HG02610 (cell line): ENCODE results near the gene GATA3.

Experiments
- ATAC-seq: cut with Tn5 transposase; IDR thresholded peaks from one replicate; pipeline ENCODE4 v1.9.1; 2021; ENCODE audit warnings: mild to moderate bottlenecking, moderate library complexity; ENCODE audit not compliant: unreplicated experiment

Gene GATA3

GRCh38 chr10:8063128-8063908 lies 8.8 kb downstream of the GATA3 start:
- ATAC-seq, result no peak

DNA sequence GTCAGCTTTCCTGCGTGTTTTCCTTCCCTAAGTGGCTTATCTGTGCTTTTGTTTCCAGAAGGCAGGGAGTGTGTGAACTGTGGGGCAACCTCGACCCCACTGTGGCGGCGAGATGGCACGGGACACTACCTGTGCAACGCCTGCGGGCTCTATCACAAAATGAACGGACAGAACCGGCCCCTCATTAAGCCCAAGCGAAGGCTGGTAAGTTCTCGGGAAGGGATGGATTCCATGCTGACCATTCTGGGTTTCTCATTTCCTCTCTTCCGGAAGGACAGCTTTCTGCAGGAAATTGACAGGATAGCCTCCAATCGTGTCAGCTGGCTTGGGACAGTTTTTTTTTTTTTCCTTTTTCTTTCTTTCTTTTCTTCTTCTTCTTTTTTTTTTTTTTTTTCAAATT lies 9.4 kb downstream of the GATA3 start:
- no peak for ATAC-seq

DNA sequence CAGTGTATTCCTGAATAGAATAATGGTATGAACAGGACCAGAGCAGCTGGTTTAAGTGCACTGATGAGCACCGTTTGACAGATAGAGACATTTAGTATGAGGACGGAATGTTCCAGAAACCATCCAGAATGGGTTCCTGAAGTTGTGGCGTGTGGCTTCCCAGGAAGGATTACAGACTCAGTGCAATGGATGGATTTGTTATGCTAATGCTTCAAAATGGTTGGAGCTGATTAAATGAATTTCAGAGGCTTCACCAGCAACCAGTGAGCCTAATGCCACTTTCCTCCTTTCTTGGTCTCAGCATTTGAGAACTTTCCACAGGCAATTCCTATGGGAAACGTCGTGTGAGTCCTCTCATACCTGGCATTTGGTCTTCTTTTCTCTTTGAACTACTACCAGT lies 9.9 kb downstream of the GATA3 start:
- no peak for ATAC-seq

DNA sequence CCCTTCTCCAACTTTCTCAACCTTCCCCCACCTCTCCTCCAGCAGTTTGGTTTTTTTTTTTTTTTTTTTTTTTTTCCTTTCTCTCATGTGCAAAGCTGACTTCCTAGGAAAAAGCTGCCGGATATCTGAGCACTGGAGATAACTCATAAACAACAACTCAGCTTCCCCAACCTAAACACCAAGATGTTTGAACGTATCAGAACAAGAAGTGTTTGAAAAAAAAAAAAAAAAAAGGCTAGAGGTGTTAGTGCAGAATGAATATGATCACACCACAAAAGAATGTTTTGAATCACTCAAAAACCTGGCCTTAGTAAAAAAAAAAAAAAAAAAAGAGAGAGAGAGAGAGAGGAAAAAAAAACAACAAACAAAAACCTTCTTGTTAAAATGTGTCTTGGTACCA lies 11.2 kb downstream of the GATA3 start:
- ATAC-seq, result peak; percentile 35

DNA sequence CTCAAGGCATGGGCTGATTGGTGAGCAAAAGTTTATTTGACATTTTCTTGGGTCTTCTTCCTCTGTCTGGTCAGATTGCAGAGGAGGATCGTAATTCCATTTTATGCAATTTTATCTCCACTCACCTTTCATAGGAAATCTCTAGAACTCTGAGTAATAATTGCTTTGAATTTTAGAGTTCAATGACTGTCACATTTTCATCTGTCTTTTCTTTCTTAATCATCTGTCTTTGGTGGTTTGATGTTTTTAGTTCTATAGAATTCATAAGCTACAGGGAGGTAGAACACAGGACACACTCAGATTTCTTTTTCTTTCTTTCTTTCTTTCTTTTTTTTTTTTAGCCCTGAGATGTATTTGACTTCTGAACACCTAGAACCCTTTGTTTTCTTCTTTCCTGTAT lies 11.6 kb downstream of the GATA3 start:
- no peak for ATAC-seq

DNA sequence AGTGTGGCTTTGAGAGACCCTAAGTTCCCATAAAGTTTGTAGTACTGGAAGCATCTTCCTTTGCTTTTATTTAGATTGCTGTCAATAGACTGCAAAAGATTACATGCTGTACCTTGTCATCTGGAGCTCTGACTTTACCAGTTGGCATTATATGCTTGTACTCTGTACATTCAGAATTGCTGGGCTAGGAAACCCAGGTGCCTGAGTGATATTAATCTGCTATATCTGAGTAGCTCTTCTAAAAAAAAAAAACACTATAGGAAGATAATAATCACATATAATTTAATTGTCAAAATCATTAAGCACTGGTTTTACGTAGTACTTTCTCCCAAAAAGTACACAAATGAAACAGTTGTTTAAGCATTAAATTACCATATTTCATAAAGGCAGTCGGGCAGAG lies 12.3 kb downstream of the GATA3 start:
- no peak for ATAC-seq

GRCh38 chr10:8069108-8069507 lies 14.6 kb downstream of the GATA3 start:
- ATAC-seq, result peak; percentile 61

- no peak for ATAC-seq
These were observed 15.1 kb downstream of the GATA3 start for GRCh38 chr10:8069627-8070026.

DNA sequence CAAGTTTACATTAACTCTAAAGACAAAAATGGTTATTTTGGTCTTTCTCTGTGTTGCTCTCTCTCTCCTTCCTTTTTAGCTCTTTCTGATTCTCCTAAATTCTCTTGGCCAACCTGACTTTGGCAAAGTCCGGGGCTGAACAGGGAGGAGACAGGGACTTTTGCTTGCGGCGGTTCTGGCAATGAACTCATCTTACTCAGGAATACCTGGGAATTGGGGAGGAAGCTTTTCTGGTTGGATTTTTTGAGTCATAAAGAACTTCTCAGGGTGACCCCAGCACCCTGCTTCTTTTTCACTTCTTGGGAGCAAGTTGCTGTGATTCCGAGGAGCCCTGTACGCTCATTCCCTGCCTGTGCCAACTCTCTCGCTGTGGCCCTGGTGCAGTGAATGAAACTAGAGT lies 16.0 kb downstream of the GATA3 start:
- no peak for ATAC-seq

- no peak for ATAC-seq
These were observed 16.5 kb downstream of the GATA3 start for GRCh38 chr10:8071006-8071405.

DNA sequence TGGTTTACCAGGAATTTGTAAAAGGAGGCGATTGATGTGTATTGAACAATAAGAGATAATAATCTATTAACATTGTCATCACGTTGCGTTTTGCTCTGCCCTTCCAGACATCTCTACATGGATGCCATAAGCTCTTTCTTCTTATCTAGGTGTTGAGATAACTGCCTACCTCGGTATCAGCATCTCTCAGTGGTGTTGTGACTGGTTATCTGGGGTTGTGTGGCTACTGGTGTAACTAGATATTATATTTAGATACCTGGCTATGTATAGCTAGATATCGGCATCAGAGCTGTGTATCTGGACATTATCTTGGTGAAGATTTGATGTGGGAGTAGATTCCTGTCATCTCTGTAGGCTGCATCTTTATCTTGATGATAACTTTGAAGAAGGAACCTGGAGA lies 17.2 kb downstream of the GATA3 start:
- ATAC-seq, result no peak

- no peak for ATAC-seq
These were observed 17.7 kb downstream of the GATA3 start for GRCh38 chr10:8072211-8072610.

DNA sequence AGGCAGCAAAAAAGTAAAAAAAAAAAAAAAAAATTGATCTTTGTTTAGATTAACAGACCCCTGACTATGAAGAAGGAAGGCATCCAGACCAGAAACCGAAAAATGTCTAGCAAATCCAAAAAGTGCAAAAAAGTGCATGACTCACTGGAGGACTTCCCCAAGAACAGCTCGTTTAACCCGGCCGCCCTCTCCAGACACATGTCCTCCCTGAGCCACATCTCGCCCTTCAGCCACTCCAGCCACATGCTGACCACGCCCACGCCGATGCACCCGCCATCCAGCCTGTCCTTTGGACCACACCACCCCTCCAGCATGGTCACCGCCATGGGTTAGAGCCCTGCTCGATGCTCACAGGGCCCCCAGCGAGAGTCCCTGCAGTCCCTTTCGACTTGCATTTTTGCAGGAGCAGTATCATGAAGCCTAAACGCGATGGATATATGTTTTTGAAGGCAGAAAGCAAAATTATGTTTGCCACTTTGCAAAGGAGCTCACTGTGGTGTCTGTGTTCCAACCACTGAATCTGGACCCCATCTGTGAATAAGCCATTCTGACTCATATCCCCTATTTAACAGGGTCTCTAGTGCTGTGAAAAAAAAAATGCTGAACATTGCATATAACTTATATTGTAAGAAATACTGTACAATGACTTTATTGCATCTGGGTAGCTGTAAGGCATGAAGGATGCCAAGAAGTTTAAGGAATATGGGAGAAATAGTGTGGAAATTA lies 19.4 kb downstream of the GATA3 start:
- no peak for ATAC-seq

DNA sequence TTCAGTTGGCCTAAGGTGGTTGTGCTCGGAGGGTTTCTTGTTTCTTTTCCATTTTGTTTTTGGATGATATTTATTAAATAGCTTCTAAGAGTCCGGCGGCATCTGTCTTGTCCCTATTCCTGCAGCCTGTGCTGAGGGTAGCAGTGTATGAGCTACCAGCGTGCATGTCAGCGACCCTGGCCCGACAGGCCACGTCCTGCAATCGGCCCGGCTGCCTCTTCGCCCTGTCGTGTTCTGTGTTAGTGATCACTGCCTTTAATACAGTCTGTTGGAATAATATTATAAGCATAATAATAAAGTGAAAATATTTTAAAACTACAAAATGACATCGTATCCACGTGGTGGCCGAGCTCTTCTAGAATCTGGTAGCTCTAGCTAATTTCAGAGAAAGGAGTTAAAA lies 20.4 kb downstream of the GATA3 start:
- no peak for ATAC-seq

GRCh38 chr10:8075282-8076260 lies 21.1 kb downstream of the GATA3 start:
- ATAC-seq, result no peak

GRCh38 chr10:8076933-8077332 lies 22.4 kb downstream of the GATA3 start:
- ATAC-seq, result no peak

- ATAC-seq, result no peak
These were observed 23.5 kb downstream of the GATA3 start for GRCh38 chr10:8078027-8078426.

- no peak for ATAC-seq
These were observed 24.6 kb downstream of the GATA3 start for GRCh38 chr10:8079126-8079525.

DNA sequence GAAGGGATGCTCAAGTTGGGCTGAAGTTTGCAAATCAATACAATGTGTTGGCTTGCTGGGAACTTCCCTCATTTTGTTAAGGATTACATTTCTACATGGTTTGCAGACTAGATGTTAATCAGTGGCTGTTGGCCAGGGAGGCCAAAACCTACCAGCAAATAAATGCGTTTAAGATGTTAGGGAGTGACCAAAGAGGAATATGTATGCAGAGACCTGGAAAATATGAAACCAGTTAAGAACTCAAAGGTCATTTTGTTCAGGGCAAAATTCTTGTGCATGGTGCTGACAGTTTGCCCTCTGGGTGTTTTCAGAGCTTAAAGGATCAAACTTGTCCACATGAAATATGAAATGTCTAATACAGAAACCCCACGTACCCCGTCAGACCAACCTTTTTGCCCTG lies 30.3 kb downstream of the GATA3 start:
- no peak for ATAC-seq

- no peak for ATAC-seq
These were observed 30.8 kb downstream of the GATA3 start for GRCh38 chr10:8085251-8085650.

DNA sequence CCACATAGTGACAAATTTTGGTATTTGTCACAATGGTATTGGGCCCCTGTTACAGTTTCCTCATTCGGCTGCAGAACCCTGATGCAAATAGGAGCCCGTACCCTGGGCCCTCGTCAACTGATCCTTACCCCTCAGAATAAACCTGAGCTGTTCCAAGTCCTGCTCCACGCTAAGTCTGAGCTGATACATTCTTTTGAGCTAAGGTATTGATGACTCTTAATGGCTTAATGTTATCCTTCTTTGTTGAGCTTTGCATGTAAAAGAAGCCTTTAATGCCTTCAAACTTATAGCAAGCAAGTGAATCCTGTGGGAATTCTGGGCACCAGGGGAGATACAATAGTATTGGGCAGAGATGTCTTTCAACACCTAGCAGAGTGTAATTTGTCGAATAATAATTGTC lies 31.8 kb downstream of the GATA3 start:
- no peak for ATAC-seq
